HG02623 (cell line): Measurements from ENCODE around the gene LRRC57.

Experiments used
- ATAC-seq: cut with Tn5 transposase; IDR thresholded peaks from one replicate; pipeline ENCODE4 v1.9.1; 2021; ENCODE audit warnings: moderate library complexity; ENCODE audit not compliant: unreplicated experiment

Gene LRRC57

GRCh38 chr15:42493679-42494078 is 54.9 kb downstream of the LRRC57 start:
- no peak for ATAC-seq

GRCh38 chr15:42491539-42492225 is 56.9 kb downstream of the LRRC57 start:
- ATAC-seq = no peak

- ATAC-seq = peak; percentile 52
Observed at GRCh38 chr15:42490671-42491538, 57.7 kb downstream of the LRRC57 start, which contains the start of gene ZNF106. Gene ZNF106, minus strand, starts transcription at chr15:42491141. Its CDS starts 18,852 bp downstream, at chr15:42472289.

GRCh38 chr15:42490291-42490670 is 58.3 kb downstream of the LRRC57 start:
- no peak for ATAC-seq
